Measurements from ENCODE around the gene SLC12A3. TPM values are rescaled to one million over a fixed set of nuclear protein-coding genes. Genes with fewer than 3 reads are reported as not detected.
A peak's percentile ranks its signal among the peaks of the same experiment; 100 is the strongest.

The SLC12A3 gene
- 0.25 TPM in 1 of 2 replicates, not detected in the other for total RNA-seq (2014; rRNA removed; shearing (Covaris generic))

DNA sequence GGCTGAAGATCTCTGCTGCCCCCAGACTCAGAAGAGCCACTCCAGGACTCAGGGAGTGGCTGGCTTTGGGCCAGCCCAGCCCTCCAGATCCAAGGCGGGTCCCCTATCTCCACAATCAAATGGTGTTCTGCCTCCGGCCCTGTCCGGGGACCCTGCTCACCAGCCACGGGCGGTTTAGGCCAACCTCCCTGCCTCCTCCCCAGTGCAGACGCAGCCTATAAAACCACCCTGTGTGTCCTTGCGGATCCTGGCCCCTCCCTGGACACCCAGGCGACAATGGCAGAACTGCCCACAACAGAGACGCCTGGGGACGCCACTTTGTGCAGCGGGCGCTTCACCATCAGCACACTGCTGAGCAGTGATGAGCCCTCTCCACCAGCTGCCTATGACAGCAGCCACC lies at the start of gene SLC12A3:
TSS of gene SLC12A3 (plus strand) at position 248 of the 400 bp plus-strand sequence. CDS start at position 277, 29 bp downstream.
- in situ Hi-C loops (cut with HindIII; ENCODE audit: low sequenced_read_pairs) = loop anchor here (25.0 kb wide), 1 partner anchor 97 kb away; the partner anchor contains the start of gene CETP
- no peak for DNase-seq (ENCODE audit: low spot score)

GRCh38 chr16:56815721-56816120 lies 49.3 kb upstream of the SLC12A3 start:
- DNase-seq (ENCODE audit: low spot score) = peak; percentile 6
- in situ Hi-C loops (cut with HindIII; ENCODE audit: low sequenced_read_pairs) = no loop called here

DNA sequence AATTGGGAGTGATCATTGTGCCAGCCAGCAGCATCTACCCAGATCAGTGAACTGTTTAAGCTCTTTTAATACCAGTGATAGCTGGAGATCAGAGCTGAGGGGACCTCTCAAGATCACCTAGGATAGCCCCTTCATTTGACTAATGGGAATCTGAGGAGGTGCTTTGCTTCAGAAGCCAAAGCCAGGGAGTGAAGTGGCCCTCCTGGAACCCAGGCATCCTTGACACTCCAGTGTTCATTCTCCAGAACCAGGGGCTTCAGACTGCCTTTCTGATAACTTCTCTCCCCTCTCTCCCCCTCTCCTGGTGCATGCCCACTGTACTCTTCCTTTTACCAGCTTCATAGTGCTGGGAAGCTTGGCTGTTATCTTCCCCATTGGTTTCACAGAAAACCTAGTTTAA lies 48.0 kb upstream of the SLC12A3 start:
- DNase-seq (ENCODE audit: low spot score) = no peak
- in situ Hi-C loops (cut with HindIII; ENCODE audit: low sequenced_read_pairs) = no loop called here

GRCh38 chr16:56817938-56818337 lies 47.1 kb upstream of the SLC12A3 start:
- no peak for DNase-seq (ENCODE audit: low spot score)
- in situ Hi-C loops (cut with HindIII; ENCODE audit: low sequenced_read_pairs) = no loop called here

DNA sequence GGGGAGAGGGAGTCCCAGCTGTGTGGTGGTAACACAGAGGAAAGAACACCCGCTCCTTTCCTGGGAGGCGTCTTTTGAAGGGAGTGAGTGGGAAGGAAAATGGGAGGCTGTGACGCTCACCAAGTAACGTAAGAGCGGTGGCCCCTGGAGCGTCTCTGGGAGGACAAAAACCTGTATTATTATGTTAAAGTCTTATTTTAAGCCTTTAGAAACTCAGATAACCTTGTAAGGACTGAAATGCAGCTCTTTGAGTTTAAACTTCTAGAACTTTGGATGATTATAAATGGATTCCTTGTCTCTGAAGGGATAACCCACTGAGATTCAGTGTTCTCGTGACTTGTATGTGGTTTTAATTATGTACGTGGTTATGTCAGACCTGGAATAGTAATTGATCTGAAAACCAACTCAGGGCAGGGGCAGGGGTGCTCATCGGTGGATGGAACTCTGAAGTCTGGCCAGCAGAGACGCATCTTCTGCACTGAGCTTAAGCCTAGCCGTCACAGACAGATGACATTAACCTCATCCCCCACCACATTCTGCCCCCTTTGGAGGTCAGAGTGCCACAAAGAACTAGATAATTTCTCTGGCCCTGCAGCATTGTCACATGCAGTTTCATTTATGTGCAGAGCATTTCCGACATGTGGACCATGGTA lies 41.8 kb upstream of the SLC12A3 start:
- DNase-seq (ENCODE audit: low spot score) = no peak

DNA sequence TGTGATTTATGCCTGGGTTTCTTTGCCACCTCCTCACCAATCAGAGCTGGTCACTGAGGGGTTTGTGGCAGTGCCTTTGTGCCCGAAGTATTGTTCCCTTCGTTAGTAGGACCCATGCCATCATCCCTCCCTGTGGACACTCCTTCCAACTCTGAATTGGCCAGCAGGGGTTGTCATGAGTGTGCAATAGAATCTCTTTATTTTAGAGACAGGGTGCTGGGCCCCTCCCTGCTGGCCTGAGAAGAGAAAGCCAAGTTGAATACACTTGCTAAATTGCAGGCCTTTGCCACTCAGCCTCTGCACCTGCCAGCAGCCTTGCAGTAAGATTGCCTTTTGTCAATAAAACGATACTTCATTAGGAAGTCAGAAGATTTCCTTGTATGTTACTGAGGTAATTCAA lies 40.7 kb upstream of the SLC12A3 start:
- in situ Hi-C loops (cut with HindIII; ENCODE audit: low sequenced_read_pairs) = no loop called here
- DNase-seq (ENCODE audit: low spot score) = no peak

More for the DNA sequence above, 41.8 kb upstream of the SLC12A3 start:
- in situ Hi-C loops (cut with HindIII; ENCODE audit: low sequenced_read_pairs) = no loop called here

DNA sequence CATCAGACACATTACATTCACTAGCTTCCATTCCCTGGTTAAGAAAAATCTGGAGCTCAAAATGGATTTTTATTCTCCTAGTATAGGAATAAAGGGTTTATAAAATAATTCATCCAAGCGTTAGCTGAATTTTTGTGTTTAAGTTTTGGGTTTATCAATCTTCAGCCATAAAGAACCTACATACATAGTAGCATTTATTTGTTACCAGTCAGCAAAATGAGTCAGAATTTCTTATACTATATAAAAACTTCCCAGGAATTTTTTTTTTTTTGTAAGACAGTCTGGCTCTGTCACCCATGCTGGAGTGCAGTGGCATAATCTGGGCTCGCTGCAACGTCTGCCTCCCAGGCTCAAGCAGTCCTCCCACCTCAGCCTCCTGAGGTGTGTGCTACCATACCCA lies 40.2 kb upstream of the SLC12A3 start:
- no peak for DNase-seq (ENCODE audit: low spot score)
- in situ Hi-C loops (cut with HindIII; ENCODE audit: low sequenced_read_pairs) = no loop called here

DNA sequence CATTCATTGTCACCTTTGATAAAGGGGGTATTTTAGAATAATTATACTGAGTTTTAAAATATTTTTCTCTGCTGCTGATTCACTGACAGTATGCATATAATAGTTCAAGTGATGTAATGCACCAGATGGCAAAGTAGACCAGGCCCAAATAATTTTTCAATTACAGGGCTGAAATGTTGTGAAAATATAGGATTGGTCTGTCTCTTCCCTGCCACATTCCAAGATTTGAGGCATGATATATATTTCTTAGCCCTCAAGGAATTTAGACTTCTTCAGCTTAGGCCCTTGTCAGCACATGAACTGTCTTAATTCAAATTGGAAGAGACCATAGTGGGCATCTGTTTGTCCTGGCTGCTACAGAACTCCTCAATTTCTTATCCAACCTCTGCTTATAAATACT lies 39.2 kb upstream of the SLC12A3 start:
- in situ Hi-C loops (cut with HindIII; ENCODE audit: low sequenced_read_pairs) = no loop called here
- DNase-seq (ENCODE audit: low spot score) = no peak

DNA sequence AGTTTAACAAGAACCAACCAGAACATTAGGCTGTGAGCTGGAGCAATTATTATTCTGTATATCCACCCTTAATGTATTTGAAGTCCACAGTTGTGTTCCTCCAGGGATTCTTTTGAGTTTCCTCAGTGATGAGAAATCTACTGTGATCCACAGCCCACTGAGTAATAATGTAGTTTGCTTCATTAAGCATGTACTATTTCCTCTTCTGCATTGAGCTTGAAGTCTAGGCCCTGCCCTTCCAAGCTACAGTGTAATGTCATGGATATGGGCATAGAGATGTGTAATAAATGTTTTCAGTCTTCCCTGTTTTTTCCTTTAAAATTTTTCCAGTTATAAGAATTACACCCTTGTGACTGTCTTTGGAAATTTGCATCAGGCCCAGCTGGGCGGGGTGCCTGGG lies 36.4 kb upstream of the SLC12A3 start:
- in situ Hi-C loops (cut with HindIII; ENCODE audit: low sequenced_read_pairs) = no loop called here
- no peak for DNase-seq (ENCODE audit: low spot score)

DNA sequence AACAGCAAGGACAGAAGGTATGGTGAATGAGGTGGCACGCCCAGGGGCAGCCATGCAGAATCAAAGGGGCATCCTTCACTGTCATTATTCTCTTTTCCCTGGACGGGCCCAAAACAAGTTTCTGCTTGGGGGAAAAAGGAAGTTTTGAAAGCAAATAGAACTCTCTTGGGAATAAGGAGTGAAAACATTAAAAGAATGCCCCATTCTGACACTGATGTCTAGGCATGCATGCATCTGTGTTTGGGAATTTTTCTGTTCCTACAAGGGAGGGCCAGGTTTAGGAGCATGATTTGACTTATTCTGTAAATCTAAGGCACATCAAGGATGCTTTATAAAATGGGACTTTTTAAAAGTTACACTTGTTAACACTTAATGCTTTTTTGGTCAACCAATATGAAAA lies 34.3 kb upstream of the SLC12A3 start:
- in situ Hi-C loops (cut with HindIII; ENCODE audit: low sequenced_read_pairs) = no loop called here
- no peak for DNase-seq (ENCODE audit: low spot score)

DNA sequence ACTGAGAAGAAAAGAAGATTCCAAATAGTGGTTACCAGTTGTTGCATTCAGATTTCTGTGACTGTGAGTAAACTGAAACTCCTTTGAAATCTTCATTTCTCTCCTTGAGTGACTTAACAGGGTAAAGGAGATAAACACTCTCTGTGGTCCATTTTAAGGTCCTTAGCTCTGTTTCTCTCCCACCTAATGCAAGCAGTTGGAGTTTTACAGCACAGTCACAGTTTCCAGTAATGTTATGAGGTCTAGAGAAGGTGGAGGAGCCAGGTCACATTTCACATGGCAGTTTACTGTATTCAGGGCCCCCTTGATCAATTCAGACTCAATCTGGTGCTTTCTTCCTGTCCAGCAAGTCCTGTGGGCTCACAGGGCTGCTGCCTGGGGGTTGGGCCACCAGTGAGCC lies 32.2 kb upstream of the SLC12A3 start:
- in situ Hi-C loops (cut with HindIII; ENCODE audit: low sequenced_read_pairs) = no loop called here
- DNase-seq (ENCODE audit: low spot score) = no peak

GRCh38 chr16:56833243-56833970 lies 31.6 kb upstream of the SLC12A3 start:
- DNase-seq (ENCODE audit: low spot score) = no peak
- in situ Hi-C loops (cut with HindIII; ENCODE audit: low sequenced_read_pairs) = no loop called here

DNA sequence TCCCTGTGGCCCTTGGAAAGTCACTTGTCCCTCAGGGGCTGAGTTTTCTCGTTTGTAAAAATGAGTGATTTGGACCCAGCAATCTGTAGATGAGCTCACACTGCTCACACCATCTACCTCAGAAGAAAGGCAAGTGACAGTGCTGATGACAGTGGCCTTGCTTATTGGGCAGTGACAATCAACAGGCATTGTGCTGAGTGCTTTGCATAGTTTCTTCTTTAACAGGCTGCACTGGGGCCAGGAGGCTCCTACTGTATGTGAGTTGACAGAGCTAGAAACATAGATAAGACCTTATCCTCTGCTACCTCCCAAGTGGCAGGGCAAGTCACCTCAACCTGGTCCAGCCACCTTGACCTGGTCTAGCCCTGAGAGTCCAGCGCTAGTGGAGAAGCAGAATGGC lies 29.7 kb upstream of the SLC12A3 start:
- DNase-seq (ENCODE audit: low spot score) = no peak
- in situ Hi-C loops (cut with HindIII; ENCODE audit: low sequenced_read_pairs) = no loop called here

GRCh38 chr16:56836410-56837230 lies 28.4 kb upstream of the SLC12A3 start:
- in situ Hi-C loops (cut with HindIII; ENCODE audit: low sequenced_read_pairs) = no loop called here

DNA sequence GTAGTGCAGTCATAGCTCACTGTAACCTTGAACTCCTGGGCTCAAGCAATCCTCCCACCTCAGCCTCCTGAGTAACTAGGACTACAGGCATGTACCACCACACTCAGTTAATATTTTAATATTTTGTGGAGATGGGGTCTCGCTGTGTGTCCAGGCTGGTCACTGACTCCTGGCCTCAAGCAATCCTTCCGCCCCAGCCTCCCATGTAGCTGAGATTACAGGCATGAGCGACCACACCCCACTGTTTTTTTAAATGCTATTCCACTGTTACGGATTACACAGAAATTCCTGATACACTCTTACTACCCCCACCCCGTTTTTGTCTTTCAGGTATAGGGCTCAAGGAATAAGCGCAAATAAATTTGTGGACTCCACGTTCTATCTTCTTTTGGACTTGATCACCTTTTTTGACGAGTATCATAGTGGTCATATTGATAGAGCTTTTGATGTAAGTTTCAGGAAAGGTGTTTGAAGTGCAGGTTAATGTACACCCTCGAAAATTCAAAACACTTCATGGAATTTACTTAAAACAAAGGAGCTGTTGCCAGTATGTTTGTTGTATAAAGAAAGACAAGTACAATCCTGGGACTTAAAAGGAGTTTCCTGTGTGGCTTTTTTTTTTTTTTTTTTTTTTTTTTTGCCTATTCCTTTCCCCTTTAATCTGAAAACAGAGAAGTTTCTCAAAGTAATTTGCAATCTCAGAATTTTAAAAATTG lies 26.2 kb upstream of the SLC12A3 start:
- in situ Hi-C loops (cut with HindIII; ENCODE audit: low sequenced_read_pairs) = no loop called here
- no peak for DNase-seq (ENCODE audit: low spot score)

More at GRCh38 chr16:56836410-56837230, 28.4 kb upstream of the SLC12A3 start:
- no peak for DNase-seq (ENCODE audit: low spot score)

DNA sequence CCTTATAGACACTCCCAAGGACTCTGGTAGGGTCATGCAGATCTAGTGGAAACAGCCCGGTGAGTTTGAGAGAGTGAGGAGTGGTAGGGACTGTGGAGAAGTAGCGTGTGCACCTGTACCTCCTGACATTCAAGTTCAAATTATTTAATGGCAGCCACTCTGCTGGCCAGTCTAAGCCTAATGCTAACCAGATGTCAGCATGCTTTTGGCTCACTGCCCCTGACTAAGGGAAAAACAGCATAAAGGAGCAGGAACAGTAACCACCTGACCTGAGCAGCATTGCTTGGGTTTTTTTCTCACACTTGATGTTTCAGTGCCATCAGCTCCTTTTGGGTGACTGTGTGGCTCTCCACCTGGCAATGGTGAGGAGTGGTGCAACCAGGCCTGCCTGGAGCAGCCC lies 23.8 kb upstream of the SLC12A3 start:
- in situ Hi-C loops (cut with HindIII; ENCODE audit: low sequenced_read_pairs) = no loop called here
- DNase-seq (ENCODE audit: low spot score) = no peak

GRCh38 chr16:56841659-56842058 lies 23.3 kb upstream of the SLC12A3 start:
- no peak for DNase-seq (ENCODE audit: low spot score)
- in situ Hi-C loops (cut with HindIII; ENCODE audit: low sequenced_read_pairs) = no loop called here

GRCh38 chr16:56842133-56842532 lies 22.9 kb upstream of the SLC12A3 start:
- DNase-seq (ENCODE audit: low spot score) = no peak
- in situ Hi-C loops (cut with HindIII; ENCODE audit: low sequenced_read_pairs) = no loop called here

DNA sequence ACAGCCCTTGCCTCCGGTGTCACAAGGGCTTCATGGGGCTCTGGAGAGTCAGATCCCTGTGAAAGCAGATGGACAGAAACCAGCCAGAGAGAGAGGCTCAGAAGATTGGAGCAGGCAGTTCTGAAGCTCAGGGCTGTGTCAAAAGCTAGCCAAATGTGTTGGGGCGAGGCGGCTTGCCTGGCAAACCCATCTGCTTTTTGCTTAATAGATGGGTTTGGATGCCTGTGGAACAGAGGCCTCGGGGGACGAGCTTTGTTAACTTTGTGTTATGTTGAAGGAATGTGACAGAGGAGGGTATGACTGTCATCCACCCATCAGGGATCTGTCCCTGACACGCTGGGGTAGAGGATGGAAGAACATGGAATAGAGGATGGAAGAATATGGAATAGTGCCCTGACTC lies 21.0 kb upstream of the SLC12A3 start:
- no peak for DNase-seq (ENCODE audit: low spot score)
- in situ Hi-C loops (cut with HindIII; ENCODE audit: low sequenced_read_pairs) = no loop called here

All from G401 (cell line).